Measurements from ENCODE around the gene DEPP1.
"Not testable (repeated sequence)": the region's sequence is repeated elsewhere in the genome, so short reads cannot be mapped to it uniquely, and the experiment has no call there.

Gene DEPP1, protein sequence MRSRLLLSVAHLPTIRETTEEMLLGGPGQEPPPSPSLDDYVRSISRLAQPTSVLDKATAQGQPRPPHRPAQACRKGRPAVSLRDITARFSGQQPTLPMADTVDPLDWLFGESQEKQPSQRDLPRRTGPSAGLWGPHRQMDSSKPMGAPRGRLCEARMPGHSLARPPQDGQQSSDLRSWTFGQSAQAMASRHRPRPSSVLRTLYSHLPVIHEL

DNA sequence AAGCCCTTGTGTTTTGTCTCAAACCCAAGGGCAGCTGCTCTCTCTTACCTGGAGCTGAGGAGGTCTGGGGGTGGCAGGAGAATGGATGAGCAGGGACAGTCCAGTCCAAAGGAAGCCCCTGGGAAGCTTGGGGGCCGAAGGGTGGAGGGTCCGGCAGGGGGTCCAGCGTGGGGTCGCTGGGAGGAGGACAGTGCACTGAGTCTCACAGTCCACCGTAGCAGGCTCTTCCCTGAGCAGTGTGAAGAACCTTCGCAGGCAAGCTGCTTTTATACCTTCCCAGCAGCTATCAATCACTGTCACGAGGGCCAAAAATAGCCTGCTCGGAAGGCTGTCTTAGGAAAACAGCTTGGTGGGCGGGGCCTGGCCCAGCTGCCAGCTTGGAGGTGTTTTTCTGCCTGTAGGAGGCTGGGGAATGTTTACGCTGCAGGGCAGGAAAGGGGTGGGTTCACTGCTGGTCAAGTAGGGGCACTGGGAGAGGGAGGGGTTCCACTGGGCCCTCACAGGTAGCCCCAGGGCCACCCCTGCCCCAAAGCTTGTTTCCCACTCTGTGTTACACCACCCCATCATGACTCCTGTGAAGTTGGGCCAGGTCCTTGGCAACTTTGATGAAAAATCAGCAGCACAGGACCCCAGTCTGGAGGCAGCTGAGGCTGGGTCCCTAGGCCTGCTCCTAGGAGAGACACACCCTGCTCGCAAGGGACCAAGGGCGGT lies at the start of gene DEPP1:
Gene DEPP1, minus strand, starts transcription at position 240 of the 711 bp plus-strand sequence. CDS start 779 bp downstream, outside the sequence.
- Histone ChIP-seq H3K36me3 (ENCODE audit: insufficient read depth, low read length) (no peaks in the 10 kb centered on the region), H3K4me1 (ENCODE audit: insufficient read depth, low read length, poor library complexity, severe bottlenecking) (peaks cover 50% of the 10 kb centered on the region), H3K9me2 (replicated peaks; ENCODE audit: low read depth, low read length) (no peaks in the 10 kb centered on the region), H3K9me3 (ENCODE audit: insufficient read depth, low read depth, low read length) (no peaks in the 10 kb centered on the region), H3F3A (ENCODE audit: low read depth) (no peaks in the 10 kb centered on the region), H4K20me1 (ENCODE audit: insufficient read depth, low read length, poor library complexity, severe bottlenecking) (no peaks in the 10 kb centered on the region), H3K4me2 (ENCODE audit: low read depth, low read length, poor library complexity, severe bottlenecking) (peak within 1 kb of the TSS; percentile 58), H2AFZ (ENCODE audit: low read length) (no peak within 1 kb of the TSS), H3K4me3 (ENCODE audit: low read length, poor library complexity, severe bottlenecking) (peak within 1 kb of the TSS; percentile 56), H3K9ac (ENCODE audit: low read depth, low read length, poor library complexity, severe bottlenecking) (peak within 1 kb of the TSS; percentile 54), H3K79me2 (ENCODE audit: insufficient read depth, low read length) (no peaks in the 10 kb centered on the region), H3K27me3 (ENCODE audit: insufficient read depth, low read length, poor library complexity, severe bottlenecking) (no peaks in the 10 kb centered on the region)
- TF ChIP-seq EZH2phosphoT487 (IDR thresholded peaks at IDR 0.05; ENCODE audit: borderline replicate concordance) = no peak
- TF ChIP-seq, protein P1, sequence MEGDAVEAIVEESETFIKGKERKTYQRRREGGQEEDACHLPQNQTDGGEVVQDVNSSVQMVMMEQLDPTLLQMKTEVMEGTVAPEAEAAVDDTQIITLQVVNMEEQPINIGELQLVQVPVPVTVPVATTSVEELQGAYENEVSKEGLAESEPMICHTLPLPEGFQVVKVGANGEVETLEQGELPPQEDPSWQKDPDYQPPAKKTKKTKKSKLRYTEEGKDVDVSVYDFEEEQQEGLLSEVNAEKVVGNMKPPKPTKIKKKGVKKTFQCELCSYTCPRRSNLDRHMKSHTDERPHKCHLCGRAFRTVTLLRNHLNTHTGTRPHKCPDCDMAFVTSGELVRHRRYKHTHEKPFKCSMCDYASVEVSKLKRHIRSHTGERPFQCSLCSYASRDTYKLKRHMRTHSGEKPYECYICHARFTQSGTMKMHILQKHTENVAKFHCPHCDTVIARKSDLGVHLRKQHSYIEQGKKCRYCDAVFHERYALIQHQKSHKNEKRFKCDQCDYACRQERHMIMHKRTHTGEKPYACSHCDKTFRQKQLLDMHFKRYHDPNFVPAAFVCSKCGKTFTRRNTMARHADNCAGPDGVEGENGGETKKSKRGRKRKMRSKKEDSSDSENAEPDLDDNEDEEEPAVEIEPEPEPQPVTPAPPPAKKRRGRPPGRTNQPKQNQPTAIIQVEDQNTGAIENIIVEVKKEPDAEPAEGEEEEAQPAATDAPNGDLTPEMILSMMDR (conservative IDR thresholded peaks at IDR 0.05; ENCODE audit: low read length) = no peak

DNA sequence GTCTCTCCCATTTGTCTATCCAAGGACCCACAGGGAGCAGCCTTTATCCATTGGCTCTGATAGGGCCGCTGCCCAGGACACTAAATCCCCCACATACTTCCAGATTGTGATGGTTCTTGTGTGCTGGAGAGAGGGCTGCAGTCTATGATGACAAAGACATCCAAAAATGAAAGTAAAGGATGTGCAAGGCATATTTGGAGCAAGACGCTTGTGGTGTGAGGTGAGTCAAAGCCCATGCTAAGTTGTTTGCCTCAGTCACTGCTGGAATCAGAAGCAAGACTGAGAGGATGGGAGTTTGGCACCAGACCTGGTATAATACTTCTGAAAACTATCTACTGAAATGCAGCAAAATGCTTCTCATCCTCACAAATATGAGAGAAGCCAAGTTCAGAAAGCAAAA lies 44.8 kb upstream of the DEPP1 start:
- Histone ChIP-seq H2AFZ (ENCODE audit: low read length) (no peak overlapping the region), H3K36me3 (ENCODE audit: insufficient read depth, low read length) (no peaks in the 10 kb centered on the region), H4K20me1 (ENCODE audit: insufficient read depth, low read length, poor library complexity, severe bottlenecking) (no peaks in the 10 kb centered on the region), H3K27me3 (ENCODE audit: insufficient read depth, low read length, poor library complexity, severe bottlenecking) (no peaks in the 10 kb centered on the region), H3K9me3 (ENCODE audit: insufficient read depth, low read depth, low read length) (no peaks in the 10 kb centered on the region), H3K79me2 (ENCODE audit: insufficient read depth, low read length) (no peaks in the 10 kb centered on the region), H3F3A (ENCODE audit: low read depth) (no peaks in the 10 kb centered on the region), H3K4me1 (ENCODE audit: insufficient read depth, low read length, poor library complexity, severe bottlenecking) (no peaks in the 10 kb centered on the region), H3K9me2 (replicated peaks; ENCODE audit: low read depth, low read length) (no peaks in the 10 kb centered on the region), H3K4me3 (ENCODE audit: low read length, poor library complexity, severe bottlenecking) (no peak overlapping the region), H3K4me2 (ENCODE audit: low read depth, low read length, poor library complexity, severe bottlenecking) (no peak overlapping the region), H3K9ac (ENCODE audit: low read depth, low read length, poor library complexity, severe bottlenecking) (no peak overlapping the region)
- TF ChIP-seq, protein P1 (conservative IDR thresholded peaks at IDR 0.05; ENCODE audit: low read length) = no peak
- no peak for TF ChIP-seq EZH2phosphoT487 (IDR thresholded peaks at IDR 0.05; ENCODE audit: borderline replicate concordance)

DNA sequence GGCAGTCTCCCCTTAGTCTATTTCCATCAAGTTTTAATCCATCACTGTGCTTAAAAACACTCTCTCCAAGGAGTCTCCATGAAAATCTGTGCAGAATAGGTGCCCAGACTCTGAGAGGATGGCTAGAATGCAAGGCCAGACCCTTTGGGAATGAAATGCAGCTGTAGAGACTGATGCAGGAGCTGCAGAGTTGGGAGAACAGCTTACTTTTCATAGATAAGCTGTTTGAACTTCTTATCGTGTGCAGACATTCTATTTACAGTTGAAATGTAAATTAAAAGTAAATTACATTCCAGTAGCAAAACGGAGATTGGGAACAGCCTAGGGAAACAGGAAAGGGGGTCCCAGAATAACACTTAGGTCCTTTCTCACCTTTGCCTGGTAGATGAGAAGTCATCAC lies 37.0 kb upstream of the DEPP1 start:
- no peaks in the 10 kb centered on the region for H3K9me2 ChIP-seq (replicated peaks; ENCODE audit: low read depth, low read length)
- H3K79me2 ChIP-seq (ENCODE audit: insufficient read depth, low read length) = no peaks in the 10 kb centered on the region
- no peaks in the 10 kb centered on the region for H3F3A ChIP-seq (ENCODE audit: low read depth)
- no peak overlapping the region for H3K9ac ChIP-seq (ENCODE audit: low read depth, low read length, poor library complexity, severe bottlenecking)
- TF ChIP-seq EZH2phosphoT487 (IDR thresholded peaks at IDR 0.05; ENCODE audit: borderline replicate concordance) = no peak
- TF ChIP-seq, protein P1 (conservative IDR thresholded peaks at IDR 0.05; ENCODE audit: low read length) = no peak
- no peak overlapping the region for H2AFZ ChIP-seq (ENCODE audit: low read length)
- no peaks in the 10 kb centered on the region for H4K20me1 ChIP-seq (ENCODE audit: insufficient read depth, low read length, poor library complexity, severe bottlenecking)
- H3K4me1 ChIP-seq (ENCODE audit: insufficient read depth, low read length, poor library complexity, severe bottlenecking) = no peaks in the 10 kb centered on the region
- H3K9me3 ChIP-seq (ENCODE audit: insufficient read depth, low read depth, low read length) = no peaks in the 10 kb centered on the region
- no peaks in the 10 kb centered on the region for H3K27me3 ChIP-seq (ENCODE audit: insufficient read depth, low read length, poor library complexity, severe bottlenecking)
- no peak overlapping the region for H3K4me3 ChIP-seq (ENCODE audit: low read length, poor library complexity, severe bottlenecking)
- no peaks in the 10 kb centered on the region for H3K36me3 ChIP-seq (ENCODE audit: insufficient read depth, low read length)
- H3K4me2 ChIP-seq (ENCODE audit: low read depth, low read length, poor library complexity, severe bottlenecking) = no peak overlapping the region

DNA sequence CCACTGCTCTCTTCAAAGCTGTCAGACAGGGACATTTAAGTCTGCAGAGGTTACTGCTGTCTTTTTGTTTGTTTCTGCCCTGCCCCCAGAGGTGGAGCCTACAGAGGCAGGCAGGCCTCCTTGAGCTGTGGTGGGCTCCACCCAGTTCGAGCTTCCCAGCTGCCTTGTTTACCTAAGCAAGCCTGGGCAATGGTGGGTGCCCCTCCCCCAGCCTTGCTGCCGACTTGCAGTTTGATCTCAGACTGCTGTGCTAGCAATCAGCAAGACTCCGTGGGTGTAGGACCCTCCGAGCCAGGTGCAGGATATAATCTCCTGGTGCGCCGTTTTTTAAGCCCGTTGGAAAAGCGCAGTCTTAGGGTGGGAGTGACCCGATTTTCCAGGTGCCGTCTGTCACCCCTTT lies 35.9 kb upstream of the DEPP1 start:
- H3K9ac ChIP-seq (ENCODE audit: low read depth, low read length, poor library complexity, severe bottlenecking); H3K27me3 ChIP-seq (ENCODE audit: insufficient read depth, low read length, poor library complexity, severe bottlenecking); H3K36me3 ChIP-seq (ENCODE audit: insufficient read depth, low read length); H3K4me3 ChIP-seq (ENCODE audit: low read length, poor library complexity, severe bottlenecking); H4K20me1 ChIP-seq (ENCODE audit: insufficient read depth, low read length, poor library complexity, severe bottlenecking); H3F3A ChIP-seq (ENCODE audit: low read depth); H3K79me2 ChIP-seq (ENCODE audit: insufficient read depth, low read length); H3K9me3 ChIP-seq (ENCODE audit: insufficient read depth, low read depth, low read length); H3K4me2 ChIP-seq (ENCODE audit: low read depth, low read length, poor library complexity, severe bottlenecking); H3K4me1 ChIP-seq (ENCODE audit: insufficient read depth, low read length, poor library complexity, severe bottlenecking); H3K9me2 ChIP-seq (replicated peaks; ENCODE audit: low read depth, low read length); H2AFZ ChIP-seq (ENCODE audit: low read length): not testable (repeated sequence)
